Subcutaneous abdominal adipose tissue (tissue), 5 donors: ENCODE measurements around the gene TRIM49C.
"Not testable (repeated sequence)": the region's sequence is repeated elsewhere in the genome, so short reads cannot be mapped to it uniquely, and the experiment has no call there.

ENCODE experiments used
- H3K27ac ChIP-seq: one replicate; pipeline ENCODE4 v1.7.0; 2013; ENCODE audit warnings: low read depth, mild to moderate bottlenecking, inconsistent platforms, low read length, moderate library complexity
- H3K27me3 ChIP-seq, 5 donors: one replicate each; pipeline ENCODE4 v1.7.0; 2013; ENCODE audit warnings: low read length in 5 of 5, inconsistent platforms in 1 of 5; ENCODE audit not compliant: control insufficient read depth in 5 of 5, insufficient read depth in 4 of 5
- H3K36me3 ChIP-seq, 5 donors: one replicate each; pipeline ENCODE4 v1.7.0; 2013; ENCODE audit warnings: low read length in 5 of 5; ENCODE audit not compliant: control insufficient read depth in 5 of 5, insufficient read depth in 5 of 5
- H3K4me1 ChIP-seq, 5 donors: one replicate each; pipeline ENCODE4 v1.7.0; 2013; ENCODE audit warnings: low read length in 5 of 5, mild to moderate bottlenecking in 3 of 5, moderate library complexity in 1 of 5; ENCODE audit not compliant: control insufficient read depth in 5 of 5, insufficient read depth in 5 of 5
- H3K4me3 ChIP-seq, 5 donors: one replicate each; pipeline ENCODE4 v1.7.0; 2013; ENCODE audit warnings: low read length in 5 of 5, low read depth in 1 of 5
- H3K9ac ChIP-seq, 5 donors: one replicate each; pipeline ENCODE4 v1.7.0; 2013; ENCODE audit warnings: low read length in 5 of 5, mild to moderate bottlenecking in 4 of 5, moderate library complexity in 3 of 5
- H3K9me3 ChIP-seq, 5 donors: one replicate each; pipeline ENCODE4 v1.7.0; 2013; ENCODE audit warnings: low read length in 5 of 5; ENCODE audit not compliant: control insufficient read depth in 5 of 5
- donor health status: healthy.
- donor health status: healthy.
- donor health status: healthy.
- donor health status: healthy.
- donor health status: healthy.

TRIM49C gene

DNA sequence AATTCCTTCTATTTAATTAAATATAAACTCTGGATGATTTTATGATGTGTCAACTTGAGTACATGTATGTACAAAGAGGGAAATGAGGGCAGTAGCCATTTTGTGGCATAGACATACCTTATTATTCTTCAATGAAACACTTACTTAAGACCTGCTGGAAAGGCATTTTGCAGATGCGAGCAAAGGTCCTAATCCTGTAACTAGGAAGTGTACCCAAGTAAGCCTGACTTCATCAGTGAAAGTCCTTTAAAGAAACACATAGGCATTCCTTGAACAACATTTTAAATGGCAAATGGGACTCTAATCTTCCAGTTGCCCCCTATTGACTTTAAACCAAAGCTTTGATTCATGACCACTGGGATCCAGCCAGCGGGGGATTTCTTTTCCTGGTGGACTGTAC lies at the start of gene TRIM49C:
TSS of gene TRIM49C (plus strand) at position 301 of the 400 bp plus-strand sequence. CDS start 4,106 bp downstream, outside the sequence.
- H3K27me3 ChIP-seq, H3K27ac ChIP-seq: not testable (repeated sequence)

DNA sequence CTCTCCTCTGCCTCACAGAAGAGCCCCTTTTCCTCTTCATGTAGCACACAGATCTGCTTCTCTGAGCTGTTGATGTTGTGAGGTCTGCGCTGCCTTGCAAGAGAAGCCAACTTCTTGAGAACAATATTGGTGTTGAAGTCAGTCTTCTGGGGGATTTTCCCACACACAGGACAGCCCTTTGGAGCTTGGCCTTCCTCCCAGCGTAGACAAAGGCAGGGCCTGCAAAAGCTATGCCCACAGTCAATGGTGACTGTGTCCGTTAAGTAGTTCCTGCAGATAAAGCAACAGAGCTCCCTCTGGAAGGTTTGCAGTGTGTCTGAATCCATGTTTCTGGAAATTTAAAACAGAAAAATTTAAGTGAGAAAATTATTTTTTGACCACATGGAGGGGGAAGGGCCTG lies 6.7 kb upstream of the TRIM49C start:
- H3K4me1 ChIP-seq, result not testable (repeated sequence)

More for the DNA sequence above, at the start of gene TRIM49C:
- H3K9ac ChIP-seq, H3K4me3 ChIP-seq, H3K4me1 ChIP-seq, H3K9me3 ChIP-seq, H3K36me3 ChIP-seq: not testable (repeated sequence)

DNA sequence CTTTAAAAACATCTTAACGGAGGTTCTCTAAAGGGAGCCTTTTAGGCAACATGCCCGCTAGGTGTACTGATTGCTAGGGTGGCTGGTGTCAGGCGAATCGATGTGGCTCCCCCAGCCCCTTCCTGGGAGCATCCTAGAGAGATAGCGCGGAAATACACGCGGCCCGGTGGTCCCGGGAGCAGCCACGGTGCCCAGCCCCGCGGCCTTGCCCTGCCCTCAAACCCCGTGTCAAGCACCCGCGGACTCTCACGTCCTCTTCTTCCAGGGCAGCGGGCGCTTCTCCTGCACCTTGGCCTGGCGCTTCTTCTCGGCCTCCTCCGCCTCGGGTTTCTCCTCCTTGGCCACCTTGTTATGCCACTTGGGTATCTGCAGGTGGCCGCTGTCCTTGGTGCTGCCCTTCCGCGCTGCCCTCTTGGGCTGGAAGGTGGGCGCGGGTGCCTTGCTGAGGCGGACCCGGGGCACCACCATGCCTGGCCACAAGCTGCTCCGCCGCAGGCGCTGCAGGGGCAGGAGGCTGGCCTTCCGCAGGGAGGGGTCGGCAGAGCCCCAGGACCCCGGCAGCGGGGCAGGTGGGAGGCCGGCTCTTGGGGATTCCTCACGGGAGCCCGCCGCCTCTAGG lies 20.8 kb downstream of the TRIM49C start:
- not testable (repeated sequence) for H3K4me1 ChIP-seq, H3K4me3 ChIP-seq, H3K9me3 ChIP-seq, H3K36me3 ChIP-seq, H3K27ac ChIP-seq, H3K27me3 ChIP-seq, H3K9ac ChIP-seq

More for the DNA sequence above, 6.7 kb upstream of the TRIM49C start:
- H3K27ac ChIP-seq, H3K4me3 ChIP-seq, H3K9me3 ChIP-seq, H3K36me3 ChIP-seq, H3K9ac ChIP-seq, H3K27me3 ChIP-seq: not testable (repeated sequence)

DNA sequence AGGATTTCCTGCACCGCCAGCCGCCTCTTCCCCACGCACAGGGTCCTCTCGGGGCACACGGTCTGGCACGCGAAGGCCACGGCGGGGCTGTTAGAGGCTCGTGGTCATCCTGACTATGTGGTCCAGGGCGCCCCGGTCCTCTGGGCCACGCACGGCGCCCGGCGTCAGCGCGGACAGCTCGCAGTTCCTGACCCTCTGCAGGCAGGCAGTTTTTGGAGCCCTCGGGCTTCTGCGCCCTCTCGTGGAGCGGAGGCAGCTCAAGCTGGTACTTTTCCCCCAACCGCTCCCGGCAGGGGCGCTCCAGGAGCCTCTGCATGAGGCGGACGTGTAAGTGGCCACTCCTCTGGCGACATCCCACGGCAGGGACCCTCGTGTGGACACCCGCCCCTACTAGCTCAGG lies 21.4 kb downstream of the TRIM49C start:
- not testable (repeated sequence) for H3K36me3 ChIP-seq, H3K4me3 ChIP-seq, H3K9me3 ChIP-seq, H3K4me1 ChIP-seq, H3K27ac ChIP-seq, H3K9ac ChIP-seq, H3K27me3 ChIP-seq

DNA sequence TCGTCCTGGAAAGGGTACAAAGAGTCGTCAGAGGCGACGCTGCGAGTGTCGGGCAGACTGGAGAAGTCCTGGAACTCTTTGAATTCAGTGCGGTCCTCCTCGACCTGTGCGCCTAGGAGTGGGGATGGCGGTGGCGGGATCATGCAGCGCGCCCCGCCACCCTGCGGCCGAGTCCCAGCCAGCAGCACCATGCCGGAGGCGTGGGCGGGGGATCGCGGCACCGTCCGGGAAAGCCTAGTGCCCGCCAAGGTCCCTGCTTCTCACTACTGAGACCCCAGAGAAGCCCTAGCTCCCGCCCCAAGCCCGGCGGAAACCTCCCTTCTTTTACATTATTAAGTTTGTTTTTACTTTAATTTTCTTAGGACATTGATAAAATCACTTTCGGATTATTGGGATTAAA lies 22.6 kb downstream of the TRIM49C start:
- not testable (repeated sequence) for H3K4me1 ChIP-seq

GRCh38 chr11:90085650-90086049 lies 54.7 kb downstream of the TRIM49C start, which contains the start of gene UBTFL1:
TSS of gene UBTFL1 (plus strand) at chr11:90085950. CDS start at chr11:90085950, 0 bp downstream.
- H3K4me3 ChIP-seq, result not testable (repeated sequence)

More for the DNA sequence above, 22.6 kb downstream of the TRIM49C start:
- H3K9ac ChIP-seq, H3K4me3 ChIP-seq, H3K27ac ChIP-seq, H3K36me3 ChIP-seq, H3K27me3 ChIP-seq, H3K9me3 ChIP-seq: not testable (repeated sequence)

DNA sequence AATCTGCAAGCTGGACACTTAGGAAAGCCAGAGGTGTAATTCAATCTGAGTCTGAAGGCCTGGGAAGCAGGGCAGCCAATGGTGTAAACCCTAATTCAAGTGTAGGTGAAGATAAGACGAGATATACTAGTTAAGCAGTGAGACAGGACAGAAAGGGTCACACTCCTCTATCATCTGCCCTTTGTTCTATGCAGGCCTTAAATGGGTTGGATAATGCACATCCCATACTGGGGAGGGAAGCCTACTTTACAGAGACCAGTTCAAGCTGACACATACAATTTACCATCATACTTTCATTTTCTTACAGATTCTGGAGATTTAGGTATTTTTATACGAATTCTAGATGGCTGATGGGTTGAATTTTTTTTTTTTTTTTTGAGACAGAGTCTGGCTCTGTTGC lies 57.8 kb downstream of the TRIM49C start:
- not testable (repeated sequence) for H3K4me3 ChIP-seq, H3K4me1 ChIP-seq, H3K9ac ChIP-seq, H3K36me3 ChIP-seq, H3K9me3 ChIP-seq, H3K27me3 ChIP-seq, H3K27ac ChIP-seq

More at GRCh38 chr11:90085650-90086049, 54.7 kb downstream of the TRIM49C start, which contains the start of gene UBTFL1:
- H3K36me3 ChIP-seq, H3K27ac ChIP-seq, H3K27me3 ChIP-seq, H3K4me1 ChIP-seq, H3K9me3 ChIP-seq, H3K9ac ChIP-seq: not testable (repeated sequence)
